HepG2 (cell line): ENCODE measurements around the gene TPRN. TPM values are rescaled to one million over a fixed set of nuclear protein-coding genes. Genes with fewer than 3 reads are reported as not detected.
A peak's percentile ranks its signal among the peaks of the same experiment; 100 is the strongest.

ENCODE experiments used
- CBFB ChIP-seq: sonication (generic); formaldehyde crosslinking; IDR thresholded peaks from 2 replicates; pipeline ENCODE4 v1.4.0; 2020; ENCODE audit warnings: missing genetic modification reagents
- PAXIP1 ChIP-seq: sonication (generic); formaldehyde crosslinking; conservative IDR thresholded peaks from 2 replicates; pipeline ENCODE4 v1.4.0; 2020; ENCODE audit warnings: mild to moderate bottlenecking, missing genetic modification reagents, moderate library complexity
- REPIN1 ChIP-seq: sonication (generic); formaldehyde crosslinking; IDR thresholded peaks from 2 replicates; pipeline ENCODE4 v1.8.0; 2022; ENCODE audit warnings: missing genetic modification reagents, low read depth, mild to moderate bottlenecking, borderline replicate concordance
- RXRB ChIP-seq: IDR thresholded peaks from 2 replicates; pipeline ENCODE4 v1.6.1; 2016; ENCODE audit warnings: borderline replicate concordance, missing genetic modification reagents, missing compliant biosample characterization
- ZNF17 ChIP-seq: sonication (generic); formaldehyde crosslinking; IDR thresholded peaks from 2 replicates; pipeline ENCODE4 v1.5.0; 2020; ENCODE audit warnings: mild to moderate bottlenecking, missing genetic modification reagents
- ZNF446 ChIP-seq: sonication (generic); formaldehyde crosslinking; IDR thresholded peaks from 2 replicates; pipeline ENCODE4 v1.5.0; 2020; ENCODE audit warnings: mild to moderate bottlenecking, missing genetic modification reagents
- ZNF639 ChIP-seq: conservative IDR thresholded peaks from 2 replicates; pipeline ENCODE4 v1.6.1; 2018; ENCODE audit warnings: missing genetic modification reagents
- ZNF660 ChIP-seq: sonication (generic); formaldehyde crosslinking; IDR thresholded peaks from 2 replicates; pipeline ENCODE4 v1.5.1; 2020; ENCODE audit warnings: mild to moderate bottlenecking, low read depth, missing genetic modification reagents, borderline replicate concordance
- ZNF713 ChIP-seq: sonication (generic); formaldehyde crosslinking; IDR thresholded peaks from 2 replicates; pipeline ENCODE4 v1.4.0; 2020; ENCODE audit warnings: mild to moderate bottlenecking, missing genetic modification reagents
- polyA plus RNA-seq, 8 experiments: library from polyadenylated mRNA; depleted of rRNA in 3 of 8; stranded (reverse) in 7 of 8; unstranded in 1 of 8; fragments of >200 nt; fragmentation: Illumina TruSeq in 4 of 8; extraction: Trizol in 4 of 8; gene quantifications; 2 replicates each; pipeline versions ENCODE4 v1.2.1 to v1.2.3, GENCODE V29; 2011 to 2016; ENCODE audit warnings: low read depth in 4 of 8, missing spikeins in 1 of 8, mixed read lengths in 1 of 8; ENCODE audit not compliant: insufficient read depth in 1 of 8
- total RNA-seq, 5 experiments: library from RNA; depleted of rRNA; stranded (reverse); fragments of >200 nt; fragmentation: Illumina TruSeq; extraction: Trizol; gene quantifications; 2 replicates each; pipeline ENCODE4 v1.2.3, GENCODE V29; 2016; ENCODE audit warnings: low read depth in 1 of 5
- TF ChIP-seq, protein P1 (sequence below): sonication (generic); formaldehyde crosslinking; IDR thresholded peaks from 2 replicates; pipeline ENCODE4 v1.4.0; 2020; ENCODE audit warnings: missing genetic modification reagents
- TF ChIP-seq, protein P2 (sequence below): sonication (generic); formaldehyde crosslinking; IDR thresholded peaks from 2 replicates; pipeline ENCODE4 v1.4.0; 2020; ENCODE audit warnings: missing genetic modification reagents, borderline replicate concordance
- TF ChIP-seq, protein P3 (sequence below): sonication (generic); formaldehyde crosslinking; IDR thresholded peaks from 2 replicates; pipeline ENCODE4 v1.5.1; 2020; ENCODE audit warnings: mild to moderate bottlenecking, missing genetic modification reagents, moderate library complexity

The TPRN gene
- total and polyA plus RNA-seq, 2 of the 13 experiments (the other 11 are each of a cell fraction or from before 2014, with no cell fraction given): 10.1 to 19.2 TPM

GRCh38 chr9:137229903-137230704, 29.6 kb upstream of the TPRN start (continued):
- TF ChIP-seq PAXIP1 (CRISPR knock-in tag): peak; percentile 76
- no peak; the same call in 1 of the 2 replicates for TF ChIP-seq ZNF660
- TF ChIP-seq, protein P1, sequence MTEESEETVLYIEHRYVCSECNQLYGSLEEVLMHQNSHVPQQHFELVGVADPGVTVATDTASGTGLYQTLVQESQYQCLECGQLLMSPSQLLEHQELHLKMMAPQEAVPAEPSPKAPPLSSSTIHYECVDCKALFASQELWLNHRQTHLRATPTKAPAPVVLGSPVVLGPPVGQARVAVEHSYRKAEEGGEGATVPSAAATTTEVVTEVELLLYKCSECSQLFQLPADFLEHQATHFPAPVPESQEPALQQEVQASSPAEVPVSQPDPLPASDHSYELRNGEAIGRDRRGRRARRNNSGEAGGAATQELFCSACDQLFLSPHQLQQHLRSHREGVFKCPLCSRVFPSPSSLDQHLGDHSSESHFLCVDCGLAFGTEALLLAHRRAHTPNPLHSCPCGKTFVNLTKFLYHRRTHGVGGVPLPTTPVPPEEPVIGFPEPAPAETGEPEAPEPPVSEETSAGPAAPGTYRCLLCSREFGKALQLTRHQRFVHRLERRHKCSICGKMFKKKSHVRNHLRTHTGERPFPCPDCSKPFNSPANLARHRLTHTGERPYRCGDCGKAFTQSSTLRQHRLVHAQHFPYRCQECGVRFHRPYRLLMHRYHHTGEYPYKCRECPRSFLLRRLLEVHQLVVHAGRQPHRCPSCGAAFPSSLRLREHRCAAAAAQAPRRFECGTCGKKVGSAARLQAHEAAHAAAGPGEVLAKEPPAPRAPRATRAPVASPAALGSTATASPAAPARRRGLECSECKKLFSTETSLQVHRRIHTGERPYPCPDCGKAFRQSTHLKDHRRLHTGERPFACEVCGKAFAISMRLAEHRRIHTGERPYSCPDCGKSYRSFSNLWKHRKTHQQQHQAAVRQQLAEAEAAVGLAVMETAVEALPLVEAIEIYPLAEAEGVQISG (CRISPR knock-in tag): peak; percentile 72
- no peak for TF ChIP-seq ZNF446
- TF ChIP-seq REPIN1: 0 out of 2 replicates have a peak, but pooled peaks have one; percentile 5
- peak; percentile 7; the same call in 1 of the 2 replicates for TF ChIP-seq RXRB (CRISPR knock-in tag)
- TF ChIP-seq, protein P2, sequence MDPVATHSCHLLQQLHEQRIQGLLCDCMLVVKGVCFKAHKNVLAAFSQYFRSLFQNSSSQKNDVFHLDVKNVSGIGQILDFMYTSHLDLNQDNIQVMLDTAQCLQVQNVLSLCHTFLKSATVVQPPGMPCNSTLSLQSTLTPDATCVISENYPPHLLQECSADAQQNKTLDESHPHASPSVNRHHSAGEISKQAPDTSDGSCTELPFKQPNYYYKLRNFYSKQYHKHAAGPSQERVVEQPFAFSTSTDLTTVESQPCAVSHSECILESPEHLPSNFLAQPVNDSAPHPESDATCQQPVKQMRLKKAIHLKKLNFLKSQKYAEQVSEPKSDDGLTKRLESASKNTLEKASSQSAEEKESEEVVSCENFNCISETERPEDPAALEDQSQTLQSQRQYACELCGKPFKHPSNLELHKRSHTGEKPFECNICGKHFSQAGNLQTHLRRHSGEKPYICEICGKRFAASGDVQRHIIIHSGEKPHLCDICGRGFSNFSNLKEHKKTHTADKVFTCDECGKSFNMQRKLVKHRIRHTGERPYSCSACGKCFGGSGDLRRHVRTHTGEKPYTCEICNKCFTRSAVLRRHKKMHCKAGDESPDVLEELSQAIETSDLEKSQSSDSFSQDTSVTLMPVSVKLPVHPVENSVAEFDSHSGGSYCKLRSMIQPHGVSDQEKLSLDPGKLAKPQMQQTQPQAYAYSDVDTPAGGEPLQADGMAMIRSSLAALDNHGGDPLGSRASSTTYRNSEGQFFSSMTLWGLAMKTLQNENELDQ (CRISPR knock-in tag): no peak
- TF ChIP-seq CBFB (CRISPR knock-in tag): no peak
- peak; percentile 41; the same call in 1 of the 2 replicates for TF ChIP-seq ZNF639 (CRISPR knock-in tag)
- TF ChIP-seq, protein P3, sequence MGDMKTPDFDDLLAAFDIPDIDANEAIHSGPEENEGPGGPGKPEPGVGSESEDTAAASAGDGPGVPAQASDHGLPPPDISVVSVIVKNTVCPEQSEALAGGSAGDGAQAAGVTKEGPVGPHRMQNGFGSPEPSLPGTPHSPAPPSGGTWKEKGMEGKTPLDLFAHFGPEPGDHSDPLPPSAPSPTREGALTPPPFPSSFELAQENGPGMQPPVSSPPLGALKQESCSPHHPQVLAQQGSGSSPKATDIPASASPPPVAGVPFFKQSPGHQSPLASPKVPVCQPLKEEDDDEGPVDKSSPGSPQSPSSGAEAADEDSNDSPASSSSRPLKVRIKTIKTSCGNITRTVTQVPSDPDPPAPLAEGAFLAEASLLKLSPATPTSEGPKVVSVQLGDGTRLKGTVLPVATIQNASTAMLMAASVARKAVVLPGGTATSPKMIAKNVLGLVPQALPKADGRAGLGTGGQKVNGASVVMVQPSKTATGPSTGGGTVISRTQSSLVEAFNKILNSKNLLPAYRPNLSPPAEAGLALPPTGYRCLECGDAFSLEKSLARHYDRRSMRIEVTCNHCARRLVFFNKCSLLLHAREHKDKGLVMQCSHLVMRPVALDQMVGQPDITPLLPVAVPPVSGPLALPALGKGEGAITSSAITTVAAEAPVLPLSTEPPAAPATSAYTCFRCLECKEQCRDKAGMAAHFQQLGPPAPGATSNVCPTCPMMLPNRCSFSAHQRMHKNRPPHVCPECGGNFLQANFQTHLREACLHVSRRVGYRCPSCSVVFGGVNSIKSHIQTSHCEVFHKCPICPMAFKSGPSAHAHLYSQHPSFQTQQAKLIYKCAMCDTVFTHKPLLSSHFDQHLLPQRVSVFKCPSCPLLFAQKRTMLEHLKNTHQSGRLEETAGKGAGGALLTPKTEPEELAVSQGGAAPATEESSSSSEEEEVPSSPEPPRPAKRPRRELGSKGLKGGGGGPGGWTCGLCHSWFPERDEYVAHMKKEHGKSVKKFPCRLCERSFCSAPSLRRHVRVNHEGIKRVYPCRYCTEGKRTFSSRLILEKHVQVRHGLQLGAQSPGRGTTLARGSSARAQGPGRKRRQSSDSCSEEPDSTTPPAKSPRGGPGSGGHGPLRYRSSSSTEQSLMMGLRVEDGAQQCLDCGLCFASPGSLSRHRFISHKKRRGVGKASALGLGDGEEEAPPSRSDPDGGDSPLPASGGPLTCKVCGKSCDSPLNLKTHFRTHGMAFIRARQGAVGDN (CRISPR knock-in tag): peak; percentile 92
- TF ChIP-seq ZNF713 (CRISPR knock-in tag): peak; percentile 35; the same call in 1 of the 2 replicates
- TF ChIP-seq ZNF17 (CRISPR knock-in tag): no peak
